NCI-H187 (cell line): Measurements from ENCODE around the gene NEFH.

Experiments
- DNase-seq, 2 experiments: peaks; one replicate each; lab custom pipeline; 2025; lab: John Stamatoyannopoulos, UW

The NEFH gene

GRCh38 chr22:29503811-29504372 lies 23.9 kb downstream of the NEFH start:
- DNase-seq: no peak

GRCh38 chr22:29509298-29509697 lies 29.3 kb downstream of the NEFH start:
- no peak for DNase-seq

GRCh38 chr22:29509815-29510214 lies 29.8 kb downstream of the NEFH start:
- DNase-seq: no peak

- DNase-seq: no peak
Observed at GRCh38 chr22:29510542-29510941, 30.5 kb downstream of the NEFH start.

GRCh38 chr22:29511126-29511862 lies 31.3 kb downstream of the NEFH start:
- no peak for DNase-seq

GRCh38 chr22:29512031-29512430 lies 32.0 kb downstream of the NEFH start:
- DNase-seq: no peak

GRCh38 chr22:29517215-29517908 lies 37.3 kb downstream of the NEFH start:
- DNase-seq: no peak

- DNase-seq: no peak
Observed at GRCh38 chr22:29518427-29518826, 38.4 kb downstream of the NEFH start.

- no peak for DNase-seq
Observed at GRCh38 chr22:29519996-29520395, 40.0 kb downstream of the NEFH start.

- DNase-seq: no peak
Observed at GRCh38 chr22:29520851-29521250, 40.8 kb downstream of the NEFH start.

GRCh38 chr22:29521526-29521925 lies 41.5 kb downstream of the NEFH start:
- no peak for DNase-seq

GRCh38 chr22:29523761-29524160 lies 43.7 kb downstream of the NEFH start:
- no peak for DNase-seq

GRCh38 chr22:29524442-29525191 lies 44.6 kb downstream of the NEFH start:
- DNase-seq: no peak

- no peak for DNase-seq
Observed at GRCh38 chr22:29528144-29528543, 48.1 kb downstream of the NEFH start.

GRCh38 chr22:29530716-29531115 lies 50.7 kb downstream of the NEFH start:
- DNase-seq: no peak

GRCh38 chr22:29531419-29531818 lies 51.4 kb downstream of the NEFH start:
- DNase-seq: no peak

- no peak for DNase-seq
Observed at GRCh38 chr22:29536411-29536810, 56.4 kb downstream of the NEFH start.

GRCh38 chr22:29539105-29539504 lies 59.1 kb downstream of the NEFH start:
- no peak for DNase-seq
